Fibroblast of upper back skin (primary cell): ENCODE data around the gene TEAD4.
A peak's percentile ranks its signal among the peaks of the same experiment; 100 is the strongest.

ENCODE experiments used
- DNase-seq: peaks from one replicate; pipeline ENCODE4 v3.0.0-alpha.2; 2013

The TEAD4 gene

GRCh38 chr12:2959192-2959504 is at the start of gene TEAD4:
TSS of gene TEAD4 (plus strand) at chr12:2959397.
- peak; percentile 89 for DNase-seq

- DNase-seq, result no peak
Observed at GRCh38 chr12:2912216-2912575, 47.0 kb upstream of the TEAD4 start.

DNA sequence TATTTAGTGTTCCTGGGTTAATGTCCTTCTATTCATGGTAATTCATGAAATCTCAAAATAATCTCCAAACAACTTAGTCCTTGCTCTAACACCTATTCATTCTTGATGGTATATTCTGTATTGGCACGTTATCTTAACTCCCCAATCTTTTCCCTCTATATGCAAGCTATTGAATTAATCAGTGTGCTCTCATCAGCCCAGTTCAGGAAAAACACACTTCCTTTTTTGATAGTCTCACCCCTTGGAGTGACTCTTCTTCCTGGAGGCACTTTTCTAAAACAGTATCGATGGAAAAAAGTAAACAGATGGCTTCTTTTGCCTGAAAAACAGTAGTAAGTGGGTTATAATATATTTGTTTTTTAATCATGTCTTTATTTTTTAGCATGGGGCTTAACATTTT is 39.9 kb upstream of the TEAD4 start:
- no peak for DNase-seq

DNA sequence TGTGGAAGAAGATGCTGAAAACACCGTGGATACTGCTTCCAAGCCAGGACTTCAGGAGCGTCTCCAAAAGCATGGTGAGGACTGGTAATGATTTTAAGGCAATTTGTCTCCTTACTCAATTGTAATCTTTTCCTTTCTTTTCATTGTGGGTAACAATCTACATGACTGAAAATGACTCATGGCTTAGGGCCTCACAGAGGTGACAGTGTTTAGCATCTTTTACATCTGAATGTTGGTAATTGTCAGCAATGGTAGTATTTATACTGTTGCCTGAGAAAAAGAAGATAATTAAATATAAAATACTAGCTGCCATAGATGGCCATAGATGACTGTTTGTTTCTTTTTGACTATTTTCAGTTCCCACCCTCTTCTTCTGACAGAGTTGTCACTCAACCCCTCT is 36.9 kb upstream of the TEAD4 start:
- DNase-seq, result peak; percentile 5

DNA sequence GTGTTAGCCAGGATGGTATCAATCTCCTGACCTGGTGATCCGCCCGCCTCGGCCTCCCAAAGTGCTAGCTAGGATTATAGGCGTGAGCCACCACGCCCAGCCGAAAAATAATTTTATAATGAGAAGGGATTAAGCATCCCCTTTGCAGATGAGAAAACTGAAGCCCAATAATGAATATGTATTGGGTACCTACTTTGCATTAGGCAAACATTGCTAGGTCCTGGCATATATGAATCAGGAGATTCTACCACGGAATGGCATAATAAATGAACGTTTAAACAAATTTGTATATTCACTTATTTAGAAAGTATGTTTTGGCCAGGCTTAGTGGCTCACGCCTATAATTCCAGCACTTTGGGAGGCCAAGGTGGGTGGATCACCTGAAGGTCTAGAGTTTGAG is 36.1 kb upstream of the TEAD4 start:
- DNase-seq, result no peak

DNA sequence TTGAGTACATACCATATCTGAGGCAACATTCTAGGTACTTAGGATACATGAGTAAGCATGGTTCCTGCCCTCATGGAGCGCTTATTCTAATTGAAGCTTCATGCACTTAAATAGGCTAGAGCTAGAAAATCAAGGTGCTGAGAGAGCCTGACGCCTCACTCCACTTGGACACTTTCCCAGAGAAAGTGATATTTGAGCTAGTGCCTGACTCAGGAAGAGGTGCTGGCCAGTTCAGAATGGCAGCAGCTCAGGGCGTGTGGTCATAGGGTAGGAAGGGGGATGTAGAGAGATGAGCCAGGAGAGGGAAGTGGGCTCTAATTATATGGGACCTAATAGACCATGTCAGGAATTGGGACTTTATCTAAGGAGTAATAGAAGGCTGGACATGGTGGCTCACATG is 35.2 kb upstream of the TEAD4 start:
- DNase-seq, result peak; percentile 30

- DNase-seq, result no peak
Observed at GRCh38 chr12:2925322-2925995, 33.7 kb upstream of the TEAD4 start.

DNA sequence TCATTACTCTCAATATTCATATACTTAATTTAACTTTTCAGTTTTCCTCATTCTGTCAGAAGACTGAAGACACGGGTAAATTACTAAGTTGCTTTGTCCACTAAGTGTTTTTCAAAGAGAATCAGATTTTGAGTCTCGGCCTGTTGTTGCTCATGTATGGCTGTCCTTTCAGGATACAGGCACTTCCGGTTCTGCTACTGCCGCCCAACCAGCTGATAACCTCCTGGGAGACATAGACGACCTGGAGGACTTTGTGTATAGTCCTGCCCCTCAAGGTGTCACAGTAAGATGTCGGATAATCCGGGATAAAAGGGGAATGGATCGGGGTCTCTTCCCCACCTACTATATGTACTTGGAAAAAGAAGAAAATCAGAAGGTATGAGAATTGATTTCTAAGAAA is 28.3 kb upstream of the TEAD4 start:
- no peak for DNase-seq

DNA sequence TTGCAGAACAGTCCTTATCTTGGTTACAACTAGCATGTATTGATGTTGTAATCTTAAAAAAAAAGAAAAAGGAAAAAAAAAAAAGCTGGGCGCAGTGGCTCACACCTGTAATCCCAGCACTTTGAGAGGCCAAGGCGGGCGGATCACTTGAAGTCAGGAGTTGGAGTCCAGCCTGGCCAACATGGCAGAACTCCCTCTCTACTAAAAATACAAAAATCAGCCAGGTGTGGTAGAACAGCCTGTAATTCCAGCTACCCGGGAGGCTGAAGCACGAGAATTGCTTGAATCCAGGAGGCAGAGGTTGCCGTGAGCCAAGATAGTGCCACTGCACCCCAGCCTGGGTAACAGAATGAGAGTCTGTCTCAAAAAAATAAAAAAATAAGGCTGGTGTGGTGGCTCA is 25.6 kb upstream of the TEAD4 start:
- DNase-seq, result no peak

DNA sequence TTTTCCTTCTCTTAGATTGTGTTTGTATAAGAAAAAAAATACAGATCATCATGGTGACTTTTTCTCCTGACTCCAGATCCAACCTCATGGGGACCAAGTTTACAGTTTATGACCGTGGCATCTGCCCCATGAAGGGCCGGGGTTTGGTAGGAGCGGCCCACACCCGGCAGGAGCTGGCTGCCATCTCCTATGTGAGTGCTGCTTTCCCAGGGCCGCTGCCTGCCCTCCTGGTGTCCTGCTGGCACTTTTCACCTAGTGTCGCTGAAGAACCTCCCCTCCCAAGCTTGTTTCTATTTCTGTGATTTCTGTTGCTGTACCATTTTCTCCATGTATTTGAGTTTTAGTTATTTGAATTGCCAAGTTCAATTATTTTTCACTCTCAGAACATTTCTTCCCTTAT is 24.8 kb upstream of the TEAD4 start:
- DNase-seq, result no peak

DNA sequence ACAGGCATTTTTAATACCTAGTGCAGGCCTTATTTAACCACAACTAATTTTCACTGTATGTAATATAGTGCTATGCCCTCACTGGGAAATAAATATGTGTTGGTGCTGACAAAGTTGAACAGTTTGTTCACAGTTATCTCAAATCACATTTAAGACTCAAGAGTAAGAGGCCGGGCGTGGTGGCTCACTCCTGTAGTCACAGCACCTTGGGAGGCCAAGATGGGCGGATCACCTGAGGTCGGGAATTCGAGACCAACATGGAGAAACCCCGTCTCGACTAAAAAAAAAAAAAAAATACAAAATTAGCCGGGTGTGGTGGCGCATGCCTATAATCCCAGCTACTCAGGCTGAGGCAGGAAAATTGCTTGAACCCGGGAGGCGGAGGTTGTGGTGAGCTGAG is 22.9 kb upstream of the TEAD4 start:
- DNase-seq, result no peak

- DNase-seq, result no peak
Observed at GRCh38 chr12:2937500-2937899, 21.7 kb upstream of the TEAD4 start.

- DNase-seq, result no peak
Observed at GRCh38 chr12:2939191-2939590, 20.0 kb upstream of the TEAD4 start.

GRCh38 chr12:2940564-2940963 is 18.6 kb upstream of the TEAD4 start:
- DNase-seq, result no peak

DNA sequence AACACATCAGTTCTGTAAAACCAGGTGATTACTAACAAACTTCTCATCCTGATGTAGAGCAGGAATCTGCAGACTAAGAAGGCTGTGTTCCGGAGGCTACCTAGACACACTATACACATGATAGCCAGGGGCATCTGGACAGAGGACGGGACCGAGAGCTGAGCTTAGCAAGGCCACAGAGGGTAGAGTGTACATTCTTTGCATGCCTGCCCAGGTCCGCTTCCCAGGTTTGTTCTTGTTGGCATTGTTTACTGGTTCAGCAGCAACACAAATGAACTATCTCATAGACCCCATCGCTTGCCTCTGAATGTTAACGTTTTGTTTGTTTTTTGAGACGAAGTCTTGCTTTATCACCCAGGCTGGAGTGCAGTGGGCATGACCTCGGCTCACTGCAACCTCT is 17.7 kb upstream of the TEAD4 start:
- no peak for DNase-seq

DNA sequence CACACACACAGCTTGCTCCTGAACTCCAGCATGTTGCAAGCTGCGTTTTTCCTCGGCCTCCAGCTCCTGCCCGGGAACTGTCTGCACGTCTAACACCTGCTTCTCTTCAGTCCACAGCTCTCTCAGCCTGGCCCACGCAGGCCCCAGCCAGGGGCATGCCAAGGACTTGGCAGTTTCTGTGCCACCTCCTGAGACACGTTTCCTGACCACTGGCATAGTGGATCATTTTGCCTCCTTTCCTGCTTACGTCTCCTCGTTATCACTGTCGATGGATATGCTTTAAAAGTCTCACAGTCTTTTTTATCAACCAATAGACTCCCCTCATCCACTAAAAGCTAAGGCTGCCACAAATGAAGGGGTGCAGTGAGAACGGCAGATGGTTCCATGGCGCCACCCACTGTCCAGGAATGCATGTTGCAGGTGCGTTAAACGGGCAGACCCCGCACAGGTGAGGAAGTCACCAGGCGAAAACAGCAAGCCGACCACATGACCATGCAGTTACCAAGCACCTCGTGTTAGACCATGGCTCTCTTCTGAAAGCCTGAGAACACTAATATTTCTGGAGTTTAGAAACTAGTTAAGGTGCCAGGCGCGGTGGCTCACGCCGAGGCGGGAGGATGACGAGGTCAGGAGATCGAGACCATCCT is 14.7 kb upstream of the TEAD4 start:
- DNase-seq, result peak; percentile 33

DNA sequence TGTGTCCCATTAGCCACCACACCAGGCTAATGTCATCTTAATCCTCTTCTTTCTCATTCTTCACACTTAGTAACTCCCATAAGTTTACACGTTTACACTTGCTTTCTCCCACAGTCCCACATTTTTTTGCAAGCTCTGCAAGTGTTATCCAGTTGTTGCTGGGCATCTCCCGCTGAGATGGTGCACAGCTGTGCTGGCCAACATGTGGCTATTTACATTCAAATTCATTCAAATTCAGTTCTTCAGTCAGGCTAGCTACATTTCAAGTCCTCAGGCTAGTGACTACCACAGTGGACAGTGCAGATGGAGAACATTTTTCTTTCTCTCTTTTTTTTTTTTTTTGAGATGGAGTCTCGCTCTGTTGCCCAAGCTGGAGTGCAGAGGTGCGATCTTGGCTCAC is 9.8 kb upstream of the TEAD4 start:
- no peak for DNase-seq

DNA sequence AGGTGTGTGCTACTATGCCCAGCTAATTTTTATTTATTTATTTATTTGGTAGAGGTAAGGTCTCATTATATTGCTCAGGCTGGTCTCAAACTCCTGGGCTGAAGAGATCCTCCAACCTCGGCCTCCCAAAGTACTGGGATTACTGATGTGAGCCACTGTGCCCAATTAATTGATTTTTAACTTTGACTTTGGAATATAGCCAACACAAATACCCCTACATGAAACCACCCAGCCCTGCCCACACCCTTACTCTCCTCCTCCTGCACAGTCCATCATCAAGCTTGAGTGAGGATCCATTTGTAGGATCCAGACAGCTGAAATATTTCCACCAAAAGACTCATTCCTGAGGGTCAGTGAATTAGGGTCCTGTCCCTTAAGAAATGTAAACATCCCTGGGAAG is 3.3 kb upstream of the TEAD4 start:
- DNase-seq, result no peak

DNA sequence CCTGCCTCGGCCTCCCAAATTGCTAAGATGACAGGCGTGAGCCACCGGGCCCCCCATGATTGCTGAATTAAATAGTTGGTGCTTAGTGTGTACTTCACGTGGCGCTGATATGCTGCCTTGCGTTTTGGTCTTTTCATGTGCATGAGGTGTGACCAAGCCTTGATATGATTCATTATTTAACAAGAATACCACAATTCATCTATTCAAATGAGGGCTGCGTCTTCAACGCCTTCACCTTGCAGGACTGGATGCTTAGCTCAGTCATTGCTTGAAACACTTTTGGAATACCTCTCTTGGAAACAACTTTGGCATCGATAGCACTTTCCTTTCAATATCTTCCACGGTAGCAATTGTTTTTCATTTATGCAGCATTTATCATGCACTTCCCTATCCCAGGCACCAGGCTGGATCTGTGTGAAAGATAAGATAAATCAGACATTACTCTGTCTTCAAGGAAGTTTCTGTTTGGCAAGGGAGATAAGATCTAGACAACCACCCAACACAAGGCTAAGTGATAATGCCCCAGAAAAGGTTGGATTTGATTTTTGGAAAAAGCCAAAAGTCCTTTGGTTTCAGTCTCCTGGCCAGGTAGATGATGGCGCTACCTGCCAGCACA is 1.3 kb upstream of the TEAD4 start:
- no peak for DNase-seq

- DNase-seq, result peak; percentile 80
Observed at GRCh38 chr12:2958432-2959191, 585 bp upstream of the TEAD4 start.

DNA sequence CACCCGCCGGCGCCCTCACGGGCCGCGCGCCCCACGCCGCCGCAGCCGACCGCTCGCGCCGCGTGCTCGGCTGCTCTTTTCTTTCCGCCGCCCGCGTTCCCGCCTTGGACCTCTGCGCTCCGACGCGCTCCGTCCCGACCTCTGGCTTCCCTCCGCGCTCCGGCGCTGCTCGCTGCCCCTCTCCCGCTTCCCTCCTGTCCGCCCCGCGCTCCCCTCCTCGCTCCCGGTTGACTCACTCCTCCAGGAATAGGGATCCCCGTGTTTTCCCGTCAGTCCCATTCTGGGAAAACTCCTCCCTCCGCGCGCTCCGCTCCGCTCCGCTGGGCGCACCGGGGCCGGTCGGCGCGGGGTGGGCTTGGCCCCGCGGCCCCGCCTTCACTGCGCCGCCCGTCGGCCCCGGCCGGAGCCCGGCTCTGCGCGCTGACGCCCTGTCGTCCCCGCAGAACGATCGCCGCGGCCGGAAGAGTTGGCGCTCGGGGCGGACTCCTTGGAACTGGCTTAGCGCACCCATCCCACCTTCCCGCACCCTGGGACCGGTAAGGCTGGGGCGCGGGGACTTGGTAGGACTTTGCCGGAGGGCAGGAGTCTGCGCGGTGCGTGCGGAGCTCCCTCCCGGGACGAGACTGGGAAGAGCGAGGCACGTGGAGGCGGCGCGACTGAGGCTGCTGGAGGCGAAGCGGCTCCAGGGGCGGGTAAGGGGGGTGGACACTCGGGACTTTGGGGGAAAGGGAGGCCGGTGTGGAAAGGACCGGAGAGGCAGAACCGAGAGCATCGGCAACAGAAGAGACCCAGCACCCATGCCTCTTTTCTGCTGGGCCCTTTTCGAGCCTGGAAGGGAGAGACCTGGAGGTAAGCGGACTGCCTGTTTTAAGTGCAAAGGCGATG is 550 bp downstream of the TEAD4 start:
- DNase-seq, result peak; percentile 63

DNA sequence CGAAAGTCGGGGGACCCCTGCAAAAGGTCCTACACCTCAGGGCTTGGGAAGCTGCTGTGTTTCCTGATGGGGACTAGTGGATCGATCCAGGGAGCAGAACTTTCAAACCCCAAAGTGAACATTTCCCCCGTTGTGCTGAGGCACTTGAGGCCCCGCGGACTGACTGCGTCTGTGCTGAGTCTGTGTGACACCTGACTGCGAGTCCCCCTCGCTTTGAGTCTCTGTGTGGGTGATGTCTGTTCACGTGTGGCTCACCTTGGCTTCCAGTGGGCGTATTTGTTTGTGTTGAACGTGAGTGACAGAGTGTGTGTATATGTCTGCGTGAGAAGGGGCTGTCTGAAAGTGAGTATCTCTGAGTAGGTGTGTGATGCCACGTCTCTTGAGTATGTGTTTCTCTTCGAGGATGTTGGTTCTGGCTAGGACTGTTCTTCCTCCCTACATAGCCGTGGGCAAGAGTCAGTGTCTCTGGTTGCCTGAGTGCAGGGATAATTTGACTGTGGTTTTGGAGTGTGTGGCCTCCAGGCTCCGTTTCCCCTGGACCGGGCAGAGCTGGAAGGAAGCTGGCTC is 1.3 kb downstream of the TEAD4 start:
- DNase-seq, result peak; percentile 34
